Activated gamma-delta T cell treated with Interleukin-2 at 50 U/mL for 16 hours (primary cell): ENCODE measurements around the gene SLC35A2.

Experiments
- DNase-seq: peaks from one replicate; pipeline ENCODE4 v3.0.0-alpha.2; 2020

The SLC35A2 gene

DNA sequence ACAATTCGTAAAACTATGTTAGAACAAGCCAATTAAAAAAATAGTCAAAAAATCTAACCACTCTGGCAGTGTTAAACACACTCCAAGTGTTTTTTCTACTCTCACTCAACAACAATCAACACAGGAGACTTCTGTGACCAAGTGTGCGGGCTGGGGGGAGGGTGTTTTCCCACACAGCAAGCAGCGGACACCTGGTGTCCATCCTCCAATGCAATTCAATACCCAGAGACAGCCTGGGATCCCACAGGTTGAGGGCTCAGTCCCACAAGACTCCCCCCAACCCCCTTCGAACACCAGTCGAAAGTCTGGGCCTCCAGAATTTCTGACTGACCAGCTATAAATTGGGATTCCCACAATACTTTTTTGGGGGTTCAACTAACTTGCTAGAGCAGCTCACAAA, 15.7 kb upstream of the SLC35A2 start:
- no peak for DNase-seq

- DNase-seq, result no peak
Observed at GRCh38 chrX:48924270-48924669, 12.8 kb upstream of the SLC35A2 start.

- DNase-seq, result no peak
Observed at GRCh38 chrX:48923771-48924170, 12.3 kb upstream of the SLC35A2 start.

GRCh38 chrX:48920718-48921104, 9.3 kb upstream of the SLC35A2 start:
- no peak for DNase-seq

DNA sequence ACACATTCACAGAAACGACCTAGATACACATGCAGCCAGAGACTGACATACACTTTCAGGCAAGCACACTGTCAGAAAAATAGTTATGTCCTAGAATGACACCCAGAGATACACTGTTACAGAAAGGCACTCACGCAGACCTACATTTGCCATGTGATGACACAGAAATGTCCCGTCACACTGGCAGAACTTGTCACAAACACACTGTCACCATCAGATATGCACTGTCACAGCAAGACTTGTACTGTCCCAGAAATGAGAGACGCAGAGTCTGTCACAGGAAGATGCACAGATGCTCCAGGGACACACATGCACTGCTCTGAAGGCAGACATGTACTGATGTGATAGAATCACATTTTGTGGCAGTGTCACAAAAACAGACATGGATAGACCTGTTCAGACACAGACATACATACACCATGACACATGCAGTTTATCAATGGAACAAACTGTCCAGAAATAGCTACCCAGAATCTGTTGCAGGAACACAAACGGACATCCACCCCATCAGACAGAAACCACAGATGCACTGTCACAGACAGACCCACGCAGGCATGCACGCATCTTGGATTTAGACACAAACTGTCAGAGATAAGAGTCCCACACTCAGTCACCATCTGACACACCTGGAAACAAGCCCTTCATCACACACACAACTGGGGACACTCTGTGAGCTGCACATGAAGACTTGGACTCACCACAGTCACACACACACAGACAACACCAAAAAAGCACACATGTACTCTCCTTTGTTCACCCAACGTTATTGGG, 8.7 kb upstream of the SLC35A2 start:
- DNase-seq, result no peak

- no peak for DNase-seq
Observed at GRCh38 chrX:48919360-48919841, 8.0 kb upstream of the SLC35A2 start.

DNA sequence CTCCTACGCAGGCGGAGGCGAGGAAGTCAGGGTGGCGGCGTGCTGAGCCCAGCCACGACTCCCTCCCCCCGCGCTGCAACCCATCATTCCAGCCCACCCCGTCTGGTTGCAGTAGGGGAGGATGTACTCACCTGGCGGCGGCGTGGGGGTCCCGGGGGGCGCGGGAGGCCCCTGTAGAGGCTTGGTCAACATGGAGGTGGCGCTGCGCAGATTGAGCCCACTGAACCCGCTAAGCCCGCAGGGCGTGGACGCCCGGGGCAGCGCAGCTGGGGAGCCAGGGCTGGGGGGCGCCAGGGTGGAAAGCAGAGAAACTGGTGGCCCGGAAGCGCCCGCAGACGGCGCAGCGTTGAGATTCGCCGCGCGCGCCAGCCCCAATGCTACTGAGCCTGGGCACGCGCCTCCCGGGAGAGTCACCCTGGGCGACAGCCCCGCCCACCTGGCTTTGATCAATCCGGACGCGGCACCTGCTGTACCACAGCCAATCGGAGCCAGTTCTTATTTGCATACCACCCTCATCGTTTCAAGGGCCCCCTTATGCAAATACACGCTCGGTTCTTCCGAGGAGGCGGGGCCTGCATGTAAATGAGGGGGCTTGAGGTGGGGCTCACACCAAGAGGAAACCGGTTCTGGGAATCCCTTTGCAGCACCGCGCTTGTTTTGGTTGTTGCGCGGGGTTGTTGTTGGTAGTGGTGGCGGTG, 7.3 kb upstream of the SLC35A2 start, which contains the start of gene PIM2:
PIM2 (minus strand) TSS at position 382 of the 698 bp plus-strand sequence; CDS start at position 192, 190 bp downstream.
- DNase-seq, result peak; percentile 91

DNA sequence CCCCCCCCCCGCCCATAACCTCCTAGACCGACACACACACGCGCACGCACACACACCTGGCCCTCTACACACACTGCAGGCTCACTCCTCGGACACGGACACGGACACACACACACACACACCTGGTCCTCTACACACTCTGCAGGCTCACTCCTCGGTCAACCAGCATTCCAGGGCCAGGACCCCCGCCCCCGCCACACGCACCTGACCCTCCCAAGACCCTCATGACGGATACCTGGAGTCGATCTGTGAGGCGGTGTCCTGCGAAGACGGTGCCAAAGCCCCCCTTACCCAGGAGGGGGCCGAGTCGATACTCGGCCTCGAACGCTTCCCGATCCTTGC, 6.8 kb upstream of the SLC35A2 start:
- DNase-seq, result no peak

DNA sequence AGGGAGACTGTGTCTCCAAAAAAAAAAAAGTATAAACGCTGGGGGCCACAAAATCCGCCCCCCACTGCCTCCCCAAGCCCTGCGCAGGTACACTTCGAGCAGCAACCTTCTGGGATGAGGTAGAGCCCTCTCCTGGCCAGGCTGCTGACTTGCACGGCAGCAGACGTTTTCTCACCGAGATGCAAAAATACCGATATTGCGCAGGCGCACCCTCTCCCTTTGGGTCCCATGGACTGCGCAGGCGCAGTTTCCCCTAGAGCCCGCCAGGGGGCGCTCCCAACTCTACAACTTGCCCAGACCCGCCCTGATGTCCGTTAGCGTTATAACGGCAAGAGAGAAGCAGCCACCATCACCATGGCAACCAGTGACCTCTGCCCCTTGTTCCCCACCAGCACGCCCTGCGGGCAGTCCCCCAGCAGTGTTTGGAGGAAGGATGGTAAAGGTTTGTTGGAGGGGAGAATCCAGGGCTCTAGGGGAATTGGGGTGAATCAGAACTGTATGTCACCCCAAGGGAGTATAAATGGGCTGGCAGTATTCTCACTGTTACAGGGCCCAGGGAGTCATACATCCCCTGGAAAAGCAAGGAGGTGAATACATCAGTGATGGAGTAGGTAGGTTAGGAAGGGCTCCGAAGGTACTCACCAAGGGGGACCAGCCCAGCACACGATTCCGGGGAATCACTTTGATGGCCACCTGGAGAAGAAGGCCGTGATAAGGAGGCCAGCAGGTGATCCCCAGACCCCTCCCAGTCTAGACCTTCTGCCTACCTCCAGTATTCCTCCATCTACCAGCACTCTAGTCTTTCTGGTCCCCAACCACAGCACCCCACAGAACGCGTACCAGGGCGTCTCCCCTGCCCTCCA, 5.9 kb upstream of the SLC35A2 start:
- peak; percentile 83 for DNase-seq

DNA sequence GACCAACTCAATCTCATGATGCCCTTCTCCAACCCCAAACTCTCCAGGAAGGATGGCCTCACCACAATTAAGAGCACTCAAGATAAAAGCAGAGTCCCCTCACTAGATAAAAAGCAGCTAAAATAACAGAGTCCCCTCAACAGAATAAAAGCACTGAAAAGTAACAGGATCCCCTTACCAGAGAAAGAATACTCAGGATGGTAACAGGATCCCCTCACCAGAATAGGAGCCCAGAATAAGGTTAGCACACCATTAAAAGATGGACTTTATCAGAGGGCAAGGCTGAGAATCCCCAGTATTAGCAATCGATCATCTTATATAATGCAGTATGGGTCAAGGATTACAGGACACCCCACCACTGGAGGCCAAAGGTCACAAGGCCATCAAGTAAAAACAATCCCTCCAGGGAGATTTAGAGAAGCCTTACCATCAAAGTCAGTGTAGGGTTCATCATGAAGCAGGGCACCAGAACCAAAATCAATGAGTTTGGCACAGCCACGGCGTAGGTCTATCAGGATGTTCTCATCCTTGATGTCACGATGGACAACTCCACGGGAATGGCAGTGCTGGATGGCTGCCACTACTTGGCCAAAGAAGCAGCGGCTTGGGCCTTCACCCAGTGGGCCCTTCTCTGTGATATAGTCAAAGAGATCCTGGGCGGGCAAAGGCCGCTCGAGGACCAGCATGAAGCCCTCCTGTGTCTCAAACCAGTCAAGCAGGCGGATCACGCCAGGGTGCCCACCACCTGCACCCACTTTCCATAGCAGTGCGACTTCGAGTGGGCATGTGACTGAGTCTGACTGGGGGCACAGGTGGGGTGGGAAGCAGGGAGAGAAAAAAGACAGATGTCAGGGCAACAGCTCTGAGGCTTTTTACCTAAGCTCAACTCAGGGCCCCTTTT, 3.4 kb upstream of the SLC35A2 start:
- DNase-seq, result no peak

DNA sequence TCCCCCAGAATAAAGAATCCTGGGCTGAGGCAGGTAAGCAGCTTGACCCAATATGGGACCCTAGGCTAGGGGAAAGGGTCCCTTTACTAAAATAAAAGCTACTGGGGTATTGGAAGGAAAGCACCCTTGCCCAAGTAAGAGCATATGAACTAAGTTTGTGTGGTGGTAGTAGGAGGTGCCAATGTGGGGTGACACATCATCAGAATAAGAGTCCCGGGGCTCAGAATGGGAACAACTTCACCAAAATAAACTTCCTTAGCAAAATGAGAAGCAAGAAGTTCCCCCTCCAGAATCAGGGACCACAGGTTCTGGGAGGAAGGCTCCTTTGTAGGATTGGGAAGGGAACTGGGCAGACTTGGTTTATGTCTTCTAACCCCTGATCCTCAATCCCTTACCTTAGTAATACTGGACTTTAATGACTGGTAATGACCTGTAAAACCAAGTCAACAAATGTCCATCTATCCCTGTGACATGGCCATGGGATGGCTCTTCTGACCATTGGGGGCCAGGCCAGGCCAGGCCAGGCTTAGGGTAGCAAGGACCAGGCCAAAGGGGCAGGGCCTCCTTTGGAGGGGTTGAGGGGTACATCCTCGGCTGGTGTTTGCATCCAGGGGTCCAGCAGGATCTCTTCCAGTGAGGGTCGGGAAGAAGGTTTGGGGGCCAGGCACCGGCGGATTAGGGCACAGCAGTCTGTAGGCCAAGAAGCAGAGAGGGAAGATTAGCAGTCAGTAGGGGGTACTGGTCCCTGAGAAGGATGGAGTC, 2.3 kb upstream of the SLC35A2 start:
- no peak for DNase-seq

DNA sequence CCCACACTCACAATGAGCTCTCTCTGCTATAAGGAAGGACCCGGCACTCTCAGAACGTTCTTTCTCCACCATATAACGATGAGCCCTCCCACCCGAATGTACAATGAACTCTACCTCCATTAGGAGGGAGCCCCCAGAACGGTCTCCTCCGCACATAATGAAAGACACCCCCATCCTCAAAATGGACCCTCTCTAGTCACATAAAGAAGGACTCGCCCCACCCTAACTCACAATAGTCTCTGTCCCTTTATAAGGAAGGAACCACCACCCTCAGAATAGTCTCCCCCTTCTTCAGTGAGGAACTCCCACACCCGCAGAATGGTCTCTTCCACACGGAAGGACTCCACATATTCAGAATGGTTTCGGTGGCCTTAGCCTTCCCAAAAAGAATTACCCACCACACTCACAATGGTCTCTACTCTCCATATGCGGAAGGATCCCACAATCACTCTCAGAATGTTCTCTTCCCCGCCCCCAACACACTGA, 477 bp downstream of the SLC35A2 start:
- no peak for DNase-seq

- no peak for DNase-seq
Observed at GRCh38 chrX:48909703-48910294, 1.6 kb downstream of the SLC35A2 start.

DNA sequence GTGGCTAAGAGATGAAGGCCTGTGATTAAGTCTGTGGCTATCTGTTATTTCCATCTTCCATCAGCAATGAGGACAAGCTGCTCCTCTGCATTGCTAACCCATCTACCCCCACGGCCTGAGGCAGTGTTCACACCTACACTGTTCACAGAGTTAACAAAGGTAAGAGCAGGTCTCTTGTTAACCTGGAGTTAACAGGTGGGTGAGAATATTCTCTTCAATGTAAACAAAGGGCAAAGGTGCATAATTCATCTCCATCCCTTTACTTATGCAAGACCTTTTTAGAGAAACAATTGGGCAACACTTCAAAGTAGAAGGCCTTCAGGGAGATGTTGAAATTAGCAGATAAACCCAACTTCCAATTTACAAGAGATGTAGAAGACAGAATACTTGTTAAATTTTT, 2.8 kb downstream of the SLC35A2 start:
- DNase-seq, result no peak

DNA sequence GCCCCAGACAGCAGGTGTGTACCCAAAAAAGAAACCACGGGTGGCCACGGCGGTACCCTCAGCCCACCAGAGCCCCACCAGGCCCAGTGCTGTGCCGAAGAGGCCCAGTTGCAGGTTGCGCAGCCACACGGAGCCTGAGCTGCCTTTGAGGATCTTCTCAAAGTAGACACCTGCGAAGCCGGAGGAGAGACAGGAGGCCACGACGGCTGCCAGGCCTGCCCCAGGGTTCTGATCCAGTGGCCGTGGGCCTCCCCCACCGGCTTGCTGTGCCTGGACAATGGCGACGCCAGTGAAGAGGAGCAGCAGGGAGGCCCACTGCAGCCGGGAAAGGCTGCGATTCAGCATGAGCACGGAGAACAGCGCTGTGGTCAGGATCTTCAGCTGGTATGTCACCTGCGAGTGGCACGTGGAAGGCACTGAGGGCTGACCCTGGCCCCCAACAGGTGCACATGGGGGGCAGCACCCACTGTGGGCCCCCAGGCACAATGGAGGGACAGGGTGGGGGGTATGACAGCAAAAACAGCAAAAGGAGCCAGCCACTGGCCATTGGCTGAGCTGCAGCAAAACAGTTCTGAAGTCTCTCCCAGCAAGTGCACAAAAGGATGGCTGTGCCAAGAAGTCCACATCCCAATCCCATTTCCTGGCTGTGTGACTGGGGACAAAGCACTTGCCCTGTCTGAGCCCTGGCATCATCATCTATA, 6.2 kb downstream of the SLC35A2 start:
- DNase-seq, result no peak

- no peak for DNase-seq
Observed at GRCh38 chrX:48904626-48905025, 6.8 kb downstream of the SLC35A2 start.

- DNase-seq, result no peak
Observed at GRCh38 chrX:48904180-48904579, 7.3 kb downstream of the SLC35A2 start.

DNA sequence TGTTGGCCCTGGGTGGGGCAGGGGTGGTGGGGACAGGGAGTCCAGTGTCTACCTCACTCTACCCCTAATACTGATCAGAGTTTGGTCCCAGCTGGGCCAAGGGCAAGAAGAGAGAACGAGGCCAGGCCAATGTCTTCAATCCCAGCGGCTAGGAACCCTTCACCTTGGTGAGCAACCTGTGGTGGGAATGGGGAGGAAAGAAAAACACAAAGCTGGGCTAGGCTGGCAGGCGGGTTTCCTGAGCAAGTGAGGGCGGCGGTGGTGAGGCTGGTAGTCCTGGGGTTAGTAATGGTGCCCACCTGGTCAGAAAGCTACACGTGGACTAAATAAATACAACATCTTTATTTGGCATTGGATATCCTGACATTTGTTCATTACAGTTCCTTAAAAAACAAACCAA, 8.2 kb downstream of the SLC35A2 start:
- DNase-seq, result no peak

DNA sequence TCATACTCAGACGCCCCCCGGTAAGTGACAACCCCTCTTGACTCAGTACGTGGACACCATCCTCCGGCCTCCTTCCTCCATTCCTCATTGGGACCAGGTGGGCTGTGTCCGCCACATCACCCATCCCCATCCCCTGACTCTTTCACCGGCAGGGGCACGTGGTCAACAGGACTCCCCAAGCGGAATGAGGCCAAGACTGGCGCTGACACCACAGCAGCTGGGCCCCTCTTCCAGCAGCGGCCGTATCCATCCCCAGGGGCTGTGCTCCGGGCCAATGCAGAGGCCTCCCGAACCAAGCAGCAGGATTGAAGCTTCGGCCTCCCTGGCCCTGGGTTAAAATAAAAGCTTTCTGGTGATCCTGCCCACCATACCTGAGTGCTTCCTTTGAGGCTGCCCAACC, 8.7 kb downstream of the SLC35A2 start:
- no peak for DNase-seq

- no peak for DNase-seq
Observed at GRCh38 chrX:48902135-48902534, 9.3 kb downstream of the SLC35A2 start.
